Prostate gland (tissue), 1 donor: ENCODE data around the gene FAM120AOS.

Experiments used
- POLR2A ChIP-seq: fragments of 450-650 bp; IDR thresholded peaks from one replicate; pipeline ENCODE4 v1.6.1; 2016; ENCODE audit warnings: antibody characterized with exemption, mild to moderate bottlenecking
- POLR2AphosphoS5 ChIP-seq: sonication (generic); formaldehyde crosslinking; IDR thresholded peaks from one replicate; pipeline ENCODE4 v1.6.1; 2017; ENCODE audit warnings: antibody characterized with exemption

- no peak for TF ChIP-seq POLR2AphosphoS5
- no peak for TF ChIP-seq POLR2A
Measured at GRCh38 chr9:93431539-93432105, 21.8 kb downstream of the FAM120AOS start.
